COLO668 (cell line): ENCODE measurements around the gene PIP4P1.
A peak's percentile ranks its signal among the peaks of the same experiment; 100 is the strongest.
"Not testable (repeated sequence)": the region's sequence is repeated elsewhere in the genome, so short reads cannot be mapped to it uniquely, and the experiment has no call there.

Source experiments
- DNase-seq: peaks from one replicate; lab custom pipeline; 2025; ENCODE audit not compliant: unreplicated experiment; lab: John Stamatoyannopoulos, UW

The PIP4P1 gene

GRCh38 chr14:20477211-20477876 is 16.1 kb upstream of the PIP4P1 start:
- DNase-seq = no peak

GRCh38 chr14:20476776-20477175 is 15.5 kb upstream of the PIP4P1 start:
- no peak for DNase-seq

DNA sequence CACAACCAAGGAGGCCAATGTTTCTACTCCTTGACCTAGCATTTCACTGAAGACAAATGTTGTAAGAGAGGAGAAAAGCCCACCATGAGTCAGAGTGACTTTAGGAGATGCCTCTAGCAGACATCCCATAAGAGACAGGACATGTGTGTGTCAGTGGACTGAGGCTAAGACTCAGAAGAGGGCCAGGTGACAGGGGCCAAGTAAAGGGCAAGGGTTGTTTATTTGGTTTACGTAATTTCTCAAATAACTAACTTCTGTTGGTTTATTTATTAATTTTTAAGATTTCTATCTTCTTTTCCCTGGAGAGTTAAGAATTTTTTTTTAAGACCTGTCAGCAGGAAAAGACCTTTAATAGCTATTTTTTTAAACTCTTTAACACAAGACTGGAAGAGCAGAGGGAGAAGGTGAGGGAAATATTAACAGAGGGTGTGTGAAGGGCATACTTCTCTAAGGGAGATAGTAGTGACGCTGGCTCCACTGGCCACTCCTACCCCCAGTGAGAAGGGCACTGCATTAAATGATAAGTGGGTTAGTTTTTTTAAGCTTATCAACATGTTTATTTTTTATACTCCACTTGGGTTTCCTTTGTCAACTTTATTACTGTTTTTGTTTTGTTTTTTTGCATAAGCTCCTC is 11.4 kb upstream of the PIP4P1 start:
- no peak for DNase-seq

DNA sequence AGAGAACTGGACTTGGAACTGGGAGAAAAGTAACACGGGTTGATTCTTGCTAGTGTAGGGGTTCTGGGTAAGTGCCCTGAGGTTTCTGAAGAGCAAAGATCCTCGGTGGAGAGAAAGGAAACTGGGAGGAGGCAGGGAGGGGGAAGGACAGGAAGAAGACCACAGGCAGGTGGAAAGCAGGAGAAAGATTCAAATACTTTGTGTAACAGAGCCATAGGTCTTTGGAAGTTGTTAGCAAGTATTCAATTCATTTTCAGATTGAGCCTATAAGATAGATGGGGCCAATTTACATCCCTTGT is 9.3 kb upstream of the PIP4P1 start:
- no peak for DNase-seq

- peak; percentile 52 for DNase-seq
Measured at GRCh38 chr14:20469890-20470602, 8.8 kb upstream of the PIP4P1 start.

DNA sequence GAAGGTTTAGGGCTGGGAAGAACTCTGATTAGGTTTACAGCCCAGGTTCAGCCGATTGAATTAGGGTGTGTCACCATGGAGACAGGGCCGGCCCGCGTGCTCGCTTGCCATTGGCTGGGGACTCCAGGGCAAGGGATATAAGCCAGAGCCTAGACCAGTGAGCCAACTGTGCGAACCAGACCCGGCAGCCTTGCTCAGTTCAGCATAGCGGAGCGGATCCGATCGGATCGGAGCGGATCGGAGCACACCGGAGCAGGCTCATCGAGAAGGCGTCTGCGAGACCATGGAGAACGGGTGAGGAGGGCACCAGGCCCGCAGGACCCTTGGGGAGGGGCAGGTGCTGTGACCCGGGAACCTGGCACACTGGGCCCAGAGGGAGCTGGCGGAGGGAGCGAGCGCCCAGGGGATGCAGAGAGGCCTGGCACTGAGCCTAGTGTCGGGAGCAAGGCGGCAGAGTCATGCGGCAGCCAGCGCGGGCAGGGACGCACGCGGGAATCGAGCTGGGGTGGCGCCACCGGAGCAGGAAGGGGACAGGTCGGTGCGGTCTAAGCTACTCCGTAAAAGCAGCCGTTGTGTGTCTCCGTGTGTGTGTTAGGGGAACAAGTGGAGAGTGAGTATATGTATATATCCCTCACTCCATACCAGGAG is 8.1 kb upstream of the PIP4P1 start, which contains the start of gene PNP:
Gene PNP, plus strand, starts transcription at position 165 of the 648 bp plus-strand sequence. Its CDS starts 119 bp downstream, at position 284.
- DNase-seq = peak; percentile 96

DNA sequence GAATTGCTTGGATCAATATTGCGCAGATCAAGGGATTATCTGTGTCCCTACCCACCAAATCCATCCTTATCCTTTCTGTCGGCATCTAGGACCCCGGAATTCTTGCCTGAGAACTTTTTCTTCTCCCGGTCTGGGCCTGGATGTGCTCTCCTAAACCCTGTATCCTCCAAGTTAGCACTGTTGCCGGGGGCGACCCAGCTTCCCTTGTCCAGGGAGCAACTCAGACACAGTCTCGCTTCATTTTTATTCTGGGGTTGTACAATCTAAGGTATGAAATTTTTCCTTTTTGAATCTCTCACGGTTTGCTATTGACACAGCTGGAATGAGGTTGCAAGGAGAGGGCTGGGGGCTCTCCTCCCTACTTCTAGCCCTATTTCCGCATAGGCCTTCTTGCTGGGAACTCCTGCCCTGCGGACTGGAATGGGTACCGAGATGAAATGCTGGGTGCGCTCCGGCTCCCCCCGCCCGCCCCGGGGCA is 7.6 kb upstream of the PIP4P1 start:
- DNase-seq = peak; percentile 67

GRCh38 chr14:20460458-20461224 is 593 bp downstream of the PIP4P1 start:
- DNase-seq = peak; percentile 88

GRCh38 chr14:20458031-20458789 is 3.0 kb downstream of the PIP4P1 start:
- no peak for DNase-seq

- no peak for DNase-seq
Measured at GRCh38 chr14:20456971-20457370, 4.3 kb downstream of the PIP4P1 start.

DNA sequence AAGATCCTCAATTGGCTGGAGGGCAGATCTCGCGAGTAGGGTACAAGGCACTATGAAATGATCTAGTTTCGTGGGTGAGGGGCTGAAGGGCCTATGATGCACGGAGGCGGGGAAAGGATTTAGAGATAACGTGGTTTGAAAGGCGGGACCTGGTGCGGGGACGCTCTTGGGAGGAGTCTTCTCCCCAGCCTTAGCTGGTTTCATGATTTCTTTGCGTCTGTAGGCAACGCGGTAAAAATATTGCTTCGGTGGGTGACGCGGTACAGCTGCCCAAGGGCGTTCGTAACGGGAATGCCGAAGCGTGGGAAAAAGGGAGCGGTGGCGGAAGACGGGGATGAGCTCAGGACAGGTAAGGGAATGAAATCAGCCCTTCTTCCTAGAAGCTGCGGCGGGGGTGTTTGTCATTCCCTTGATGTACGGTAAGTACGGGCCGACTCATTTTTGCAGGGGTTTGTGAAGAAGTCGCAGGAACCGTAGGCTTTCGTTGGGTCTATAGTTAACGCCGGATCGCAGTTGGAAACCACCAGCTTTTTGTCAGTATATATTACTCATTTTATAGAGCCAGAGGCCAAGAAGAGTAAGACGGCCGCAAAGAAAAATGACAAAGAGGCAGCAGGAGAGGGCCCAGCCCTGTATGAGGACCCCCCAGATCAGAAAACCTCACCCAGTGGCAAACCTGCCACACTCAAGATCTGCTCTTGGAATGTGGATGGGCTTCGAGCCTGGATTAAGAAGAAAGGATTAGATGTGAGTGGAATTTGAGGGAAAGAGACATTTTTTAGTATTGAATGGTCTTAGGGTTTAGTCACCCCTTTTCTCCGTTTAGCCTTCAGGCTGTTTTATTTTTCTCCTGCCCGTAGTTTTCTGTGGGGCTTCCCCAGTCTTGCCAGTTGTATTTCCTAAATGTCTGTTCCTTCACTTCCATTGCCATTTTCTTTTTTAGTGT is 5.6 kb downstream of the PIP4P1 start:
- no peak for DNase-seq

DNA sequence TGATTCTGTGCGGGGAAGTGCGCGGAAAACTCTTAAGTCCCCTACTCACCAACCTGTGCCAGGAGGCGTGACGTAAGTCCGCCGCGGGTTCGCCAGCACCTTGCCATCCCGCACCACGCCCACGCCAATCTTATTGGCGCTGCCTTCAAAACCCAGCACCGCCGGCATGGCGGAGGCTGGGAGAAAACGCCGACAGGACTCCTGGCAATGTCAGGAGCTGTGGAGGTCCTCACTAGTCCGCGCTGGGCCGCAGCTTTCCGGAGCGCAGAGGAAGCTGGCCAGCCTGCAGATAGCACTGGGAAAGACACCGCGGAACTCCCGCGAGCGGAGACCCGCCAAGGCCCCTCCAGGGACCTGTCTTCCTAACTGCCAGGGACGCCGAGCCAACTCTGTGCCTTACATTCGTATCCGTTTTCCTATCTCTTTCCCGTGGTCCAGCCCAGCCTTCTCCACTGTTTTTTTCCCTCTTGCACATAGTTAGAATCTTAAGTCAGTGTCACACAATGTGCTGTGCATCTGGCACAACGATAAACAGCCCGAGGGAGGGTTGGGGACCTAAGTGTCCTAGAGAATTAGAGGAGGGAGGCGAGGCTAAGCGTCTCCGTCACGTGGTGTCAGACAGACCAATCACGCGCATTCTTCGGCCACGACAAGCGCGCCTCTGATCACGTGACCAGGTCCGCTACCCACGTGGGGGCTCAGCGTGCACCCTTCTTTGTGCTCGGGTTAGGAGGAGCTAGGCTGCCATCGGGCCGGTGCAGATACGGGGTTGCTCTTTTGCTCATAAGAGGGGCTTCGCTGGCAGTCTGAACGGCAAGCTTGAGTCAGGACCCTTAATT is 6.5 kb downstream of the PIP4P1 start, which contains the start of the genes APEX1 and OSGEP:
Gene APEX1, plus strand, starts transcription at position 711 of the 839 bp plus-strand sequence. CDS start 420 bp downstream, outside the sequence.
Gene OSGEP, minus strand, starts transcription at position 297 of the 839 bp plus-strand sequence. Its CDS starts 129 bp downstream, at position 168.
- DNase-seq = peak; percentile 99

DNA sequence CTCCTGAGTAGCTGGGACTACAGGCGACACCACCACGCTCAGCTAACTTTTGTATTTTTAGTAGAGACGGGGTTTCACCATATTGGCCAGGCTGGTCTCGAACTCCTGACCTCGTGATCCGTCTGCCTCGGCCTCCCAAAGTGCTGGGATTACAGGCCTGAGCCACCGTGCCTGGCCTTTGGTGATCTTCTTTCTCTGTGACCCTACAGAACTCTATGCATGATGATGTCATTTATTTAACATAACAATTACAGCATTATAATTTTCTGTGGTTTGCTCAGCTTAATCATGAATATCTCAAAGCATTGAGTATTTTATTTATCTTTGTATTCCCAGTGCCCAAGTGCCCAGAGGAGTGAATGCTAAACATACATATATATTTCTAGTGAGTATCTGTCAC is 8.4 kb downstream of the PIP4P1 start:
- DNase-seq = not testable (repeated sequence)

GRCh38 chr14:20446889-20447288 is 14.3 kb downstream of the PIP4P1 start:
- no peak for DNase-seq

GRCh38 chr14:20443650-20444049 is 17.6 kb downstream of the PIP4P1 start:
- DNase-seq = not testable (repeated sequence)

DNA sequence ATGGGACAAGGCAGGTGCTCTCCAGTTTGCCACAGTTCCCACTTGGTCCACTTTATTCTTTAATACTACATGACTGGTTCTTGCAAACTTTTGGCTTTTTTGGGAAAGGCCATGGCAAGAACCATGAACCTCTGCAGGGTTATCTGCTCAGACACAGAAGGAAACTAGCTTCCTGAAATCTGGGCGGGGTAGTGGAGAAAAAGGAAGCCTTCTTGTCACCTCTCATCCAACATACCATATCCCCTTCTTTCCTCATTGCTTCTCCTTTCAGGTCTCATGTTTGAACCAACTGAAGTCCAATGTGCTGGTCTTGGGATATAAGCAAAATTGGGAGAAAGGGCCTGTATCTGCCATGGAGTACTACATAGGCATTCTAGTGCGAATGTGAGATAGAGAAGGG is 19.8 kb downstream of the PIP4P1 start:
- DNase-seq = no peak

- no peak for DNase-seq
Measured at GRCh38 chr14:20440882-20441281, 20.4 kb downstream of the PIP4P1 start.

GRCh38 chr14:20440465-20440864 is 20.8 kb downstream of the PIP4P1 start:
- no peak for DNase-seq
